ENCODE data around the gene MDP1.

Gene MDP1

GRCh38 chr14:24260780-24261157 is 44.9 kb upstream of the MDP1 start:
- ChIA-PET POLR2A (no interaction called here), CTCF (no interaction called here)
- H3K36me3 ChIP-seq (ENCODE audit: control insufficient read depth in 4 of 4, insufficient read depth in 4 of 4, low read length in 3 of 4) = peaks cover 0 to 6% (median 4%) of the 10 kb centered on the region in 4 experiments
- H3K4me1 ChIP-seq (ENCODE audit: control extremely low read depth in 1 of 4, control insufficient read depth in 4 of 4, insufficient read depth in 4 of 4, low read length in 3 of 4) = no peaks in the 10 kb centered on the region
- no peaks in the 10 kb centered on the region for H3K27me3 ChIP-seq (replicated peaks in 2 of 5; ENCODE audit: control insufficient read depth in 4 of 5, insufficient read depth in 5 of 5, low read length in 4 of 5)
- no peak for DNase-seq
- H3K9me3 ChIP-seq (ENCODE audit: control extremely low read depth in 1 of 5, control insufficient read depth in 4 of 5, insufficient read depth in 2 of 5, low read depth in 1 of 5, low read length in 4 of 5) = no peaks in the 10 kb centered on the region
- no peak overlapping the region for H3K4me3 ChIP-seq (ENCODE audit: control insufficient read depth in 1 of 7, extremely low read depth in 1 of 7, insufficient read depth in 4 of 7, low read depth in 2 of 7, low read length in 6 of 7)
- H3K27ac ChIP-seq (ENCODE audit: insufficient read depth in 1 of 2, low read depth in 1 of 2, low read length in 2 of 2, poor library complexity in 1 of 2, severe bottlenecking in 2 of 2) = no peak overlapping the region
- WGBS (ENCODE audit: insufficient coverage) = 100% methylated on average over 3 of the region's 4 CpGs

GRCh38 chr14:24260026-24260779 is 44.3 kb upstream of the MDP1 start:
- DNase-seq = no peak
- no peak overlapping the region for H3K27ac ChIP-seq (ENCODE audit: insufficient read depth in 1 of 2, low read depth in 1 of 2, low read length in 2 of 2, poor library complexity in 1 of 2, severe bottlenecking in 2 of 2)
- 97% methylated on average over 14 of the region's 16 CpGs for WGBS (ENCODE audit: insufficient coverage)
- H3K4me3 ChIP-seq (ENCODE audit: control insufficient read depth in 1 of 7, extremely low read depth in 1 of 7, insufficient read depth in 4 of 7, low read depth in 2 of 7, low read length in 6 of 7) = no peak overlapping the region
- POLR2A ChIA-PET = no interaction called here
- no peaks in the 10 kb centered on the region for H3K27me3 ChIP-seq (replicated peaks in 2 of 5; ENCODE audit: control insufficient read depth in 4 of 5, insufficient read depth in 5 of 5, low read length in 4 of 5)
- CTCF ChIA-PET = no interaction called here
- peaks cover 0 to 3% (median under 1%) of the 10 kb centered on the region in 4 experiments for H3K36me3 ChIP-seq (ENCODE audit: control insufficient read depth in 4 of 4, insufficient read depth in 4 of 4, low read length in 3 of 4)
- H3K9me3 ChIP-seq (ENCODE audit: control extremely low read depth in 1 of 5, control insufficient read depth in 4 of 5, insufficient read depth in 2 of 5, low read depth in 1 of 5, low read length in 4 of 5) = no peaks in the 10 kb centered on the region
- H3K4me1 ChIP-seq (ENCODE audit: control extremely low read depth in 1 of 4, control insufficient read depth in 4 of 4, insufficient read depth in 4 of 4, low read length in 3 of 4) = no peaks in the 10 kb centered on the region

DNA sequence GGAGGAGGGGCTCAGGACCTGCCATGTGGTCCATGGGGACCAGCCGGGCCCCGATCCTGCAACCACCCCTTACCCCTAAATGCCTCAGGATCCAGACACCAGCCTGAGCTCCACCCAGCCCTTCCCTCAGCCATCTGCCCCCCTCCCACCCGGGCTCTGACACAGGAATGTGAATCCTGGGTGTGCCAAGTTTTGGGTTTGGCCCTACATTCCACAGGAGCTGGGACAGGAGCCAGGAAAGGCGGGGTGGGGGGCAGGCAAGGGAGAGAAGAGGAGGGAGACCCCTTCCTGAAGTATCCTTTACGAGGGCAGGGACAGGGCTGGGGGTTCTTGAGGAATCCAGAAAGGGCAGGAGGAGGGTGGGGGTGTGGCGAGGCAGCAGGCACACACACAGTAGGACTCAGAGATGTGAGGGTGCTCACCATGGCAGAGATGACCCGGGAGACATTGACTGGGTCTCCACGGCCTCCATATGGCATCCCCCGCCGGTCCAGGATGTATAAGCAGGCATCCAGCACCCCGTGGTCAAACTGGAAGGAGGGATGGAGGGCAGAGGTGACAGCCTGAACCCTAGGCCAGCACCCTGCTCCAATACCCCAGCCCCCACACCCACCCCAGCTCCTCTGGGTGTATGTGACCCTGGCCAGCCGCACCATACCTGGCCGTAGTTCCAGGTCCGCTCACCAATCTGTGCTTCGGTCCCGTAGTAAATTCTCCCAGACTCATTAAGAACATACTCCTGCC is 43.6 kb upstream of the MDP1 start:
- Histone ChIP-seq H3K27ac (ENCODE audit: insufficient read depth in 1 of 2, low read depth in 1 of 2, low read length in 2 of 2, poor library complexity in 1 of 2, severe bottlenecking in 2 of 2) (no peak overlapping the region), H3K4me1 (ENCODE audit: control extremely low read depth in 1 of 4, control insufficient read depth in 4 of 4, insufficient read depth in 4 of 4, low read length in 3 of 4) (no peaks in the 10 kb centered on the region), H3K4me3 (ENCODE audit: control insufficient read depth in 1 of 7, extremely low read depth in 1 of 7, insufficient read depth in 4 of 7, low read depth in 2 of 7, low read length in 6 of 7) (no peak overlapping the region), H3K36me3 (ENCODE audit: control insufficient read depth in 4 of 4, insufficient read depth in 4 of 4, low read length in 3 of 4) (peaks cover 0 to 4% (median 0%) of the 10 kb centered on the region in 4 experiments), H3K9me3 (ENCODE audit: control extremely low read depth in 1 of 5, control insufficient read depth in 4 of 5, insufficient read depth in 2 of 5, low read depth in 1 of 5, low read length in 4 of 5) (no peaks in the 10 kb centered on the region), H3K27me3 (replicated peaks in 2 of 5; ENCODE audit: control insufficient read depth in 4 of 5, insufficient read depth in 5 of 5, low read length in 4 of 5) (no peaks in the 10 kb centered on the region)
- ChIA-PET POLR2A (no interaction called here), CTCF (no interaction called here)
- 97% methylated on average over 10 of the region's 16 CpGs for WGBS (ENCODE audit: insufficient coverage)
- no peak for DNase-seq

DNA sequence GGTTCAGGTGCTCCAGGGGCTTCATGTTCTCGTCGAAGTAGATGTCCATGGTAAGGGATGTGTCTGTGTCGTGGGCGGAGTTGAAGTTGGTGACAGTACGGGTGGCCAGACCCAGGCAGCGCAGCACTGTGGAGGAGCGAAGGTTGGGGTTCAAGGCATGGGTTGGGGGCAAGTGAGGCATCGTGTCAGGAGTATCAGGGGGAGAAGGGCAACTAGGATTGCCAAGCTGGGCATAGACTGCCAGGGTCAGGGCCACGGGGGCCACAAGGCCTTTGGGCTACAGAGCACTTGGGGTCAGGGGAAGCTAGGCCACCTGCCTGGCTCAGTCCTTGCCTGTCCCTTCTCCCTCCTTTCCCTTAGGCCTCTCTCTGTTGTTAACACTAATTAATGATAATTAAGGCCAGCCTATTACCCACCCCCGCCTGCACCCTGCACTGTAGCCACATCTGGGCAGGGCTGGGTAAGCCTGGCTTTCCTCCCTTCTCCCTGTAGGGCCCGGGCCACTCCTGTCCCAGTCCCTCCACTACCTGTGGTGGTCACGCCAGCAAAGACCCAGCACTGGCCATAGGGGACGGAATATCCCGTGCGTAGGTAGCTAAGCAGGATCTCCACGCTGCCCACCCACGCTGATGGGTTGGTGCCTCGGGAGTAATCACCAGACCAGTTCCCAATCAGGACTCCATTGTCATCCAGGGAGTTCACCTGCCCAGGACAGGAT is 42.8 kb upstream of the MDP1 start:
- WGBS (ENCODE audit: insufficient coverage) = 99% methylated on average over 17 of the region's 18 CpGs
- H3K27ac ChIP-seq (ENCODE audit: insufficient read depth in 1 of 2, low read depth in 1 of 2, low read length in 2 of 2, poor library complexity in 1 of 2, severe bottlenecking in 2 of 2) = no peak overlapping the region
- no peaks in the 10 kb centered on the region for H3K27me3 ChIP-seq (replicated peaks in 2 of 5; ENCODE audit: control insufficient read depth in 4 of 5, insufficient read depth in 5 of 5, low read length in 4 of 5)
- ChIA-PET POLR2A (no interaction called here), CTCF (interaction anchor here (1.0 to 3.6 kb wide), 4 partner anchors 12 to 46 kb away, joined by 3 to 12 read pairs (median 6); no protein-coding TSS in a partner anchor)
- peaks cover 0 to 4% (median 0%) of the 10 kb centered on the region in 4 experiments for H3K36me3 ChIP-seq (ENCODE audit: control insufficient read depth in 4 of 4, insufficient read depth in 4 of 4, low read length in 3 of 4)
- no peak for DNase-seq
- H3K9me3 ChIP-seq (ENCODE audit: control extremely low read depth in 1 of 5, control insufficient read depth in 4 of 5, insufficient read depth in 2 of 5, low read depth in 1 of 5, low read length in 4 of 5) = no peaks in the 10 kb centered on the region
- H3K4me3 ChIP-seq (ENCODE audit: control insufficient read depth in 1 of 7, extremely low read depth in 1 of 7, insufficient read depth in 4 of 7, low read depth in 2 of 7, low read length in 6 of 7) = no peak overlapping the region
- H3K4me1 ChIP-seq (ENCODE audit: control extremely low read depth in 1 of 4, control insufficient read depth in 4 of 4, insufficient read depth in 4 of 4, low read length in 3 of 4) = no peaks in the 10 kb centered on the region

DNA sequence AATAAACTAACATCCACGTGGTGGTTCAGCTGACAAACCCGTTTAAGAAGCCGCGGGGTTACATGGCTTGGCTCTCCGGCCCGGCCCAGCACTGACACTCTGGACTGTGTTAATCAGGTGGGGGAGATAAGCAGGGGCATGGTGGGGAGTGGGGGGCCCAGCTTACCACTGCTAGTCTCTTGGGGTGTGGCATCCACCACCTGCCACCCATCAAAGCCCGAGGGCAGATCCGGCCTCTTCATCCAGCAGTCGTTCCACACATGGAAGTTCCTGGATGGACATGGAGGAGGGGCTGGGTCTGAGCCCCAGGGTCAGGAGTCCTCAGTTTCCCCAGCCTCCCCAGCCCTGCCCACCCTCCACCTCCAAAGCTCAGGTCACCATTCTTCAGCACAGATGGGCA is 42.3 kb upstream of the MDP1 start:
- CTCF ChIA-PET = interaction anchor here (0.9 to 3.6 kb wide), 5 partner anchors 9 to 46 kb away, joined by 3 to 12 read pairs (median 3); no protein-coding TSS in a partner anchor
- Histone ChIP-seq H3K27me3 (replicated peaks in 2 of 5; ENCODE audit: control insufficient read depth in 4 of 5, insufficient read depth in 5 of 5, low read length in 4 of 5) (no peaks in the 10 kb centered on the region), H3K9me3 (ENCODE audit: control extremely low read depth in 1 of 5, control insufficient read depth in 4 of 5, insufficient read depth in 2 of 5, low read depth in 1 of 5, low read length in 4 of 5) (no peaks in the 10 kb centered on the region), H3K36me3 (ENCODE audit: control insufficient read depth in 4 of 4, insufficient read depth in 4 of 4, low read length in 3 of 4) (peaks cover 0 to 4% (median 0%) of the 10 kb centered on the region in 4 experiments), H3K4me3 (ENCODE audit: control insufficient read depth in 1 of 7, extremely low read depth in 1 of 7, insufficient read depth in 4 of 7, low read depth in 2 of 7, low read length in 6 of 7) (no peak overlapping the region), H3K4me1 (ENCODE audit: control extremely low read depth in 1 of 4, control insufficient read depth in 4 of 4, insufficient read depth in 4 of 4, low read length in 3 of 4) (no peaks in the 10 kb centered on the region), H3K27ac (ENCODE audit: insufficient read depth in 1 of 2, low read depth in 1 of 2, low read length in 2 of 2, poor library complexity in 1 of 2, severe bottlenecking in 2 of 2) (no peak overlapping the region)
- 95% methylated on average over 9 of the region's 9 CpGs for WGBS (ENCODE audit: insufficient coverage)
- DNase-seq = no peak
- POLR2A ChIA-PET = no interaction called here

GRCh38 chr14:24256960-24257359 is 41.1 kb upstream of the MDP1 start:
- WGBS (ENCODE audit: insufficient coverage) = 100% methylated on average over 1 of the region's 4 CpGs
- Histone ChIP-seq H3K4me3 (ENCODE audit: control insufficient read depth in 1 of 7, extremely low read depth in 1 of 7, insufficient read depth in 4 of 7, low read depth in 2 of 7, low read length in 6 of 7) (no peak overlapping the region), H3K36me3 (ENCODE audit: control insufficient read depth in 4 of 4, insufficient read depth in 4 of 4, low read length in 3 of 4) (peaks cover 0 to 4% (median 0%) of the 10 kb centered on the region in 4 experiments), H3K27me3 (replicated peaks in 2 of 5; ENCODE audit: control insufficient read depth in 4 of 5, insufficient read depth in 5 of 5, low read length in 4 of 5) (no peaks in the 10 kb centered on the region), H3K4me1 (ENCODE audit: control extremely low read depth in 1 of 4, control insufficient read depth in 4 of 4, insufficient read depth in 4 of 4, low read length in 3 of 4) (no peaks in the 10 kb centered on the region), H3K27ac (ENCODE audit: insufficient read depth in 1 of 2, low read depth in 1 of 2, low read length in 2 of 2, poor library complexity in 1 of 2, severe bottlenecking in 2 of 2) (no peak overlapping the region), H3K9me3 (ENCODE audit: control extremely low read depth in 1 of 5, control insufficient read depth in 4 of 5, insufficient read depth in 2 of 5, low read depth in 1 of 5, low read length in 4 of 5) (no peaks in the 10 kb centered on the region)
- POLR2A ChIA-PET = interaction anchor here (1.1 kb wide), 1 partner anchor 41 kb away, joined by 3 read pairs; the partner anchor contains the start of gene MDP1
- DNase-seq = no peak
- CTCF ChIA-PET = interaction anchor here (0.6 to 3.6 kb wide), 6 partner anchors 10 to 133 kb away, joined by 3 to 12 read pairs (median 10); partner anchors contain the start of genes MDP1 and TINF2
